GM18502 (cell line): ENCODE measurements around the gene NPY4R2.
"Not testable (repeated sequence)": the region's sequence is repeated elsewhere in the genome, so short reads cannot be mapped to it uniquely, and the experiment has no call there.

ENCODE experiments used
- ATAC-seq: cut with Tn5 transposase; IDR thresholded peaks from one replicate; pipeline ENCODE4 v1.9.1; 2021; ENCODE audit warnings: mild to moderate bottlenecking; ENCODE audit not compliant: unreplicated experiment, poor library complexity

Gene NPY4R2

DNA sequence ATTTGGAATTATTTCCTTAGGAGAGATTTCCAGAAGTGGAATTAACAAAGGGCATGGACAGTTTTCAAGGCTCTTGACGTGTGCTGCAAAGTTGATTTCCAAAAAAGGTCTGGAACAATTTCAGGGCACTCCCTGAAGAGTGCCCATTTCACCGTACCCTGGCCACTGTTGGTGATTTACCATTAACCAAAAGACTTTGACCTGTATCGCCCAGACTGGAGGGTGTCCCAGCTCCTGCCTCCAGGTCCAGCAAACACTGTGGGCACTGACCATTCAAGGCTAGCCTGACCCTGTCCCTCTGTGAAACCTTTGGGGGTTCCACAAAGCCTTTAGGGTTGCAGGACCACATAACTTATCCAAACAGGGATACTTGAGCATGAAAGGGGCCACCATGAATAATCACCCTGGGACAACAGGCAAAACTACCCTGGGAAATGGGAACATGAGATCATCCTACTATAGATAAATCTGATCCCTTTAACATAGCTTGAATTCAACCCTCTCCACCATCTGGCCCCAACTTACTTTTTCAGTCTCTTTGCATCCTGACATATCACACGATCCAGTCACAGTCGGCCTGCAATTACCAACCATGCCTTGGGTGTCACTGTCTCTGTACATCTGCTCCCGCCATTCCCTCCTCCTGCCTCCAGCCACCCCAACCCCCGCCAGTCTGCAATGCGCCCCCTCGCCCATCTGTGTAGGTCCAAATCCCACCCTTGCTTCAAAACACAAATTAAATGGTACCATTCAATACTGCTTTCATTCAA is 8.9 kb downstream of the NPY4R2 start:
- not testable (repeated sequence) for ATAC-seq

DNA sequence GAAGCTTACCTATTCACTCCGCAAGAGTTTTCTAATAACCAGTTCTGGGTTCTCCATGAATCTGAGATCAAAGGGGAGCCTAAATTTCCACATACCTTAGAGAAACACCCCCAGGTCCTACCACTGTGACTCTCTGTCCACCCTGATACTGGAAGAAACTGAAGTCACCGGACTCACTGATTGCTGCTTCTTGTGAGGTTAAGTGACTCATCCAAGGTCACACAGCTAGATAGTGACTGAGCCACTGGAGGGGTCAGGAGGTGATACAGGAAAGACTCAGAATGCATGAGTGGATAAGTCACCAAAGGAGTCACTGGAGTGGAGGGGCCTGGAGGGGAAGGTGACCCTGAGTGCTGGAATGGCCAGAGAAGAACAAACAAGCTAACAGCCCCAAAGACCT is 9.8 kb downstream of the NPY4R2 start:
- ATAC-seq, result not testable (repeated sequence)

DNA sequence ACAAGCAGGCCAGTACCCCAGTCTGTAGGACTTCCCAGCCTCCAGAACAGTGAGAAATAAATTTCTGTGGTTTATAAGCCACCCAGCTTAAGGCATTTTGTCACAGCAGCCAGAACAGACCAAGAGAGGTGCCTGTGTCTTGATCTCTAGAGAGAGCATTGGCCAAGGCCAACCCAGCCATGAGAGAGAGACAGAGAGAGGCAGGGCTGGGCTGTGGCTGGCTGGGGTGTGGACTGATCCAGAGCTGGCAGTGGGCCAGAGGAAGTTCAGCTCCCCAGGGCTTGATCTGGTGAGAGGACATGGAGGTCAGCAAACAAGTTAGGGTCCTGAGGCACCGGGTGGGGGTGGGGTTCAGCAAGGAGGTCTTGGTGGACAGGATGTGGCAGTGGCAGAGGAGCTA is 14.4 kb downstream of the NPY4R2 start:
- ATAC-seq, result not testable (repeated sequence)

DNA sequence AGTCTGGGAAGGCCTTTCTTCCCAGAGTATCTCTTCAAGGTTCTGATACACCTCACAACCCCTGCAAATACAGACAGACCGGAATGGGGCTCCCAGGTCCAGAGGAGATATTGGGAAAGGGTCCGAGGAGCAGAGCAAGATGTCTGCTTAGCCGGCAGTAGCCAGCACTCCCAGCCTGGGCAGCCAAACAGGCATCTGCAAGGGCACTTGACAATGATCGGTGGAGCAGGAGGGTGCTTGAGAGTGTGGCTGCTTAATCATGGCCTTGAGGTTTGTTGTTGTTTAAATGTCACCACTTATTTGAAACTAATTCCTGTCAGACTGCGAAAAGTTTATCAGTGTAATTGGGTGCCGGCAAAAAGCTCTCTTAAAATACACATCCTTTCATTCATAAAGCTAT is 15.0 kb downstream of the NPY4R2 start:
- ATAC-seq, result not testable (repeated sequence)

DNA sequence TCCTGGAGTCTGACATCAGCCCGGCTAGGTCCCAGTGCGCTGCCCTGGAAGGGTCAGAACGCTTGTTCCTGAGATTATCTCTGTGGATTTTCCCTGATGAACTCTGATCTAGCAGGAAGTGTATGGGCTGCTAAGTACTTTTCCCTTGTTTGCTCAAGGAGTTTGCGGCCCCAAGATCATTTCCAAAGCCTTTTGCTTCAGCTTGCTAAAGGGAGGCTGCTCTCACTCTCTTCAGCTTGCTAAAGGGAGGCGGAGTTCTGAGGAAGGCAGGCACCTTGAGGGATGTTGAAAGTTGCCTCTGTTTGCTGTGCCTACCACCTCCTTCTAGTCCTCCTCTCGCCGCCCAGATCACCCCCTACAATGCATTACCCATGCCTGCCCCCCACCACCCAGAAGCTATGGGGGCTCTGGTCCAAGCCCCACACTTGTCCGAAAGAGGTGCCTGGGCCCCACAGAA is 18.3 kb downstream of the NPY4R2 start:
- ATAC-seq, result not testable (repeated sequence)

DNA sequence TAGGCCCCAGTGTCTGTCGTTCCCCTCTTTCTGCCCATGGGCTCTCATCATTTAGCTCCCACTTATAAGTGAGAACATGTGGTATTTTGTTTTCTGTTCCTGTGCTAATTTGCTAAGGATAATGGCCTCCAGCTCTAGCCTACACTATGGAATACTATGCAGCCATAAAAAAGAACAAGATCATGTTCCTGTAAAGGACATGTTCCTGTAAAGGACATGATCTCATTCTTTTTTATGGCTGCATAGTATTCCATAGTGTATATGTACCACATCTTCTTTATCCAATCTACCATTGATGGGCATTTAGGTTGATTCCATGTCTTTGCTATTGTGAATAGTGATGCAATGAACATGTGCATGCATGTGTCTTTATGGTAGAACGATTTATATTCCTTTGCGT is 19.2 kb downstream of the NPY4R2 start:
- not testable (repeated sequence) for ATAC-seq

DNA sequence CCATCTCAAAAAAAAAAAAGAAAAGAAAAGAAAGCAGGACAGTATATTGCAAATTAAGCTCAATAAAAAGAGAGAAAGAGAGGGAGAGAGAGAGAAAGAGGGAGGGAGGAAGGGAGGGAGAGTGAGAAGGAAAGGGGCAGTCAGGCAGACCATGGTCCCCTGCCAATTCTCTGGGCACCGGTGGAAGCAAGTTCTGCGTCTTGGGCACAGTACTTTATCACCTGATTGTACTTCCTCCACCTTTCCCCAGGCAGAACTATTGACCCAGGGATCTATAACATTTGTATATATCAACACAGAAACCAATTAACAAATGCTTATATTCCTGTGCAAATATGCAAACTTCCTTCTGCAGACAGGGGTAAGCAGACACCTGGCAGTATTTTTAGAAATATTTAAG is 22.4 kb downstream of the NPY4R2 start:
- not testable (repeated sequence) for ATAC-seq

DNA sequence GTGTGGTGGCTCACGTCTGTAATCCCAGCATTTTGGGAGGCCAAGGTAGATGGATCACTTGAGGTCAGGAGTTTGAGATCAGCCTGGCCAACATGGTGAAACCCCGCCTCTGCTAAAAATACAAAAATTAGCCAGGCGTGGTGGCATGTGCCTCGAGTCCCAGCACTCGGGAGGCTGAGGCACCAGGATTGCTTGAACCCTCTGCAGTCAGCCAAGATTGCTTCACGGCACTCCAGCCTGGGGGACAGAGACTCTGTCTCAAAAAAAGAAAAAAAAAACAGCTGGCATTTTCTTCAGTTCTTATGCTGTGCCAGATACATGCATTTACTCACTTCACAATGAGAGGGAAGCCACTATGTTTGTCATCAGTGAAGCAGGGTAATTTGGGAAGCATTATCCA is 22.9 kb downstream of the NPY4R2 start:
- ATAC-seq, result not testable (repeated sequence)

DNA sequence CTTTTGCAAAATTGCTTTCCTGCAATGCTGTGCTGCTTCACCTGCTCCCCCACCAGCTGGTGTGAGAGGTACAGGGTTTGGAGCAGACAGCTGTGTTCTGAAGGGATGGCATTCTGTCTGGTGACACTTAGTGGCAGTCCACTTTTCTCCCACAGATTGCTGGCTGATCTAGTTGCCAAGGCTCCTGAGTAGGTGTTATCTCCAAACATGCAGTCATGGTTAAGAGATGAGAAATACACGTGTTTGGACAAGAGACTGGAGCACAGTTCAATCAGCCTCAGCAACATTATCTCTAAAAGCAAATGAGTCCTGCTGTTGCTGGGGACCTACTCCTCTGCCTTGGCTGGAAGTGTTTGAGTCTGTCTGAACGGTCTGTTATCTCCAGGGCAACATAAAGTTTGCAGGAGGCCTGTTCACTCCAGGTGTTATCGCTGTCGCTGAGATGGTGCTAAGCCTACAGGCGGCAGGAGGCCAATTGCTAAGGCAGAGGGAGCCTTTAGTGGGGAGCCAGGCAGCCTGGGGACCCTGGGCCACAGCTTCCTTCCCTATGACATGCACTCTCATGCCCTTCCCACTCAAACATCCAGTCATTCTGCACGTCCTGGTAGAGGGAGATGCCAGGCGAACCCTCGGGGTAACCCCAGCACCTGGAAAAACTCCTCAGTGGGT is 24.0 kb downstream of the NPY4R2 start:
- ATAC-seq, result not testable (repeated sequence)

DNA sequence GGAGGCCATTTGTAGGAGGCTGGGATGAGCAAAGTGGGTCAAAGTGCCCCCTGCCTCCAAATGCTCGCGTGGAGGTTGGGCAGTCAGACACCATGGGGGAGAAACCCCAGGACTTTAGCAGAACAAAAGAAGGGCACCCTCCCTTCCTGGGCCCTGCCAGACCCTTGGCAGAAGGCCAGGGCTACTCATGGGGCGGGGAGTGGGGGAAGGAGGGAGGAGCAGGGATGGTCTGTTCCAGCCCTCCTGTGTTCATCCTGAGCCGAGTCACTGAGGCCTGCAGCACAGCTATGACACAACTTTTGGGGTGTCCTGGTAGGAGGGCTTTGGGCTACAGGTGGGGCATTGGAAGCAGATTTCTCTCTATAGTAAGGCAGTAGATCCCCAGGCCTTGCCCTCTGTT is 24.9 kb downstream of the NPY4R2 start:
- not testable (repeated sequence) for ATAC-seq

DNA sequence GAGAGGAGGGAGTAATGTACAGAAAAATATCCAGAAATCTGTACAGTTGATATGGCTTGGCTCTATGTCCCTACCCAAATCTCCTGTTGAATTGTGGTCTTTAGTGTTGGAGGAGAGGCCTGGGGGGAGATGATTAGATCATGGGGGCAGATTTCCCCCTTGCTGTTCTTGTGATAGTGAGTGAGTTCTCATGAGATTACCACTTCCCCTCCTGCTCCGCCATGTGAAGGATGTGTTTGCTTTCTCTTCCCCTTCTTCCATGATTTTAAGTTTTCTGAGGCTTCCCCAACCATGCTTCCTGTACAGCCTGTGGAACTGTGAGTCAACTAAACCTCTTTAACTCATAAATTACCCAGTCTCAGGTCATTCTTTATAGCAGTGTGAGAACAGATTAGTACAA is 29.0 kb downstream of the NPY4R2 start:
- ATAC-seq, result not testable (repeated sequence)

DNA sequence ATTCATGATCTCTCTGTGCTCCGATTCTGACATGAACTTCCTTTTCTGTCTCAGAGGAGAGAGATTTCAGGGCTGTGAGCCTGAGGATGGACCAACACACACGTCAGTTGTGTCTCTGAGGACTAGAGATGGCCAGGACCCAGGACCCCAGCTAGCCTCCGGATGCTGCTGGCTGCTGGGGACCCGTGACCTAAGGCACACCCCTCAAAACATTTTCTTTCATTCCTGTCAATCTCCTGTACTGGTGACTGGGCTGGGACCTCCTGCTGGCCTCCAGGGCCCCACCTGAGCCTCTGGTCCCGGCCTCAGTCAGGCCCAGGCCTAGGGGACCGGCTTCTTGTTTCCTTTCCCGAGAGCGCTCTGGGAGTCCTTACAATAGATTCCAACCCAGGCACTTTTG is 38.7 kb downstream of the NPY4R2 start:
- ATAC-seq, result not testable (repeated sequence)

DNA sequence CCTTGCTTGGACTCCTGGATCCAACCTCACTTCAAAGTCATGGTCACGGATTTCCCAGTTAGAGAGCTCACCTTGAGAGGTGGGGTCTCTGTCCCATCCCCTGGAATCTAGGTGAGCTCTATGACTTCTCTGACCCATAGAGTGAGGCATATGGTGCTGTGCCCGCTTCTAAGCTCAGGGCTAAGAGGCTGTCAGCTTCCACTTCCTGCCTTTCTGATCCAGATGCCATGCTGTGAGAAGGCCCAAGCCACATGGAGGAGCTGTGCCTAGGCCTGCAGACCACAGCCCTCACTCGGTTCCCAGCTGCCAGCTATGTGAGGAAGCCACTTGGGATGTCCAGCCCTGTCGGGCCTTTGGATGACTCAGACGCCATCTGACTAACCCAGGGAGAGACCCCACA is 41.2 kb downstream of the NPY4R2 start:
- not testable (repeated sequence) for ATAC-seq

DNA sequence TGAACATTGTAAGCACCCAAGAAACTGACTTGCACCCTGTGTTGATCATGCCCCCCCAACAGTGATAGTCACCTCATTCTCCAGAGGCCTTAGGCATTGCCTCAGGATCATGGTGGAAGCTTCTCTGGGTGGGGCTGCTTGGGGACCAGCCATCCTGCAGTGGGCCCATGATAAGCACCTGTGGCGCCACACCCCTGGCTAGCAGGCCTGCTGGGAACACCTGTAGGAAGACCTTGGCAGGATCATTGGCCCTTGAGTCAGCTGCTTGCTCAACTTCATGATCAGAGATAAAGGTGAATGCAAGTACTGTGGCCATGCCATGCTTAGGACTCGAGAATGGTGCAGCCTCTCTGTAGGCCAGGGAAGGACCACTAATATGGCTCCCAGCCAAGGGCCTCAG is 42.2 kb downstream of the NPY4R2 start:
- ATAC-seq, result not testable (repeated sequence)

DNA sequence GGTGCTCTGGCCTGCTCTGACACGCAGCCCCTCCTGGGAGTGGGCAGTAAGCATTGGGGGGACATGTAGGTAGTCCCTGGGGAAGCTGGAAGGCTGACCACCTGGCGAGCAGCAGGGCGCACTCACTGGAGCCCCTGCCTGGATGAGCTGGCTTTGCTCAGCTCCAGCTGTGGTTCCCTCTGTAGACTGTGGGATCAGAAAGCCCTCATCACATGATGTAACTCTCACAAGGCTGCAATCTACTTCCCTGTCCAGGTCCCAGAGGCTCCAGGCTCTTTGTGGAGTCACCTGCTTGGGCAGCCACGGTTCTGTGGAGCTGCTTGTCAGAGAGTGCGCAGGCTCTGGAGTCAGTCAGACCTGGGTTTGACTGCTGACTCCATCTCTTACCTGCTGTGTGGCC is 44.3 kb downstream of the NPY4R2 start:
- not testable (repeated sequence) for ATAC-seq

DNA sequence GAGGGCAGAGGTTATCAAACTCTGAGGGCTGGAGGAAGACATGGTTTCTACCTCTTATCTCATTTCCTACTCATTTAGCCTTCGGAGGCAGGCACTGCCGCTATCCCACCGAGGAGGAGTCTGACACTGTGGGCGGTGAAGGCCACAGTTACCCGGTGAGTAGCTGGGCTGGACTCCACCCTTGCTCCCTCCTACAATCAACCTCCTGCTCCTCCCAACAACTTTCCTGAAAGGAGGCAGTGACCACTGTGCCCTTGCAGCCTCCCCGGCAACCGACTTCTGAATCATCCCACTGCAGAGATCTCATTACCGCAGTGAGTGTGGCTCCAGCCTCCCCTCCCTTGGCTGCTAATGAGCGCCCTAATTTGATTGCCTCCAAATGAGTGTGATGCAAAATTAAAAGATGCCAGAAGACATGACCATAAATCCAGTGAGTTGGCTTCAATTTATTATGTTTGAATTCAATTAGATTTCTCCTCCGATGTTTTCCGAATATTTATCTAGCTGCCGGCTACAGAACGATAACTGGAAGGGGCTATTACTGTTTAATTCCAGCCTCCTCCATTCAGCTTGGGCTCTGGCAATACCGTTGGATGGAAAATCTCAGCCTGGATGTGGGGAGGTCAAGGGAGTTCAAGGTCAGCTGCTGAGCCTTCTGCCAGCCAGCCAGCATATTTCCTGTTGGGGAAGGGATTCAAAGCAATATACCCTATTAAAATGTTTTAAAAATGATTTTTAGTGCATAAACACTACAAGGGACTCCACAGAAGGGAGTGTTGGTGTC is 46.0 kb downstream of the NPY4R2 start:
- ATAC-seq, result not testable (repeated sequence)

DNA sequence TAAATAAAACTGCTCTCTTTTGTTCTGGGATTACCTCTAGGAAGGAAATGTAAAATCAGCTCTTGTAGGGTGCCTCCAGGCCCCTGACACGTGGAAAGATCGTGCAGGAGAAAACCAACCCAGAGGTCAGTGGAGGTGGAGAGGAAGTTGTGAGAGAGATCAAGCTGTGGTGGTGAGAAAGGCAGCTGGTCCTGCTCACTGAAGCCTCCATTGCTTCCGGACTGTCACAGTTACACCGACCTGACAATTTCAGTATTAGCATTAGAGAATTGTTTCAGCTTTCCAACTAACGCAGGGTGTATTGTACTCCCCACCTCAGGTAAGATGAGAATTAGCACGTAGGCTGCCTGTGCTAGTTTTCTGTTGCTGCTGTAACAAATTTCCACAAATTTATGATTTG is 50.5 kb downstream of the NPY4R2 start:
- peak; percentile 87 for ATAC-seq

DNA sequence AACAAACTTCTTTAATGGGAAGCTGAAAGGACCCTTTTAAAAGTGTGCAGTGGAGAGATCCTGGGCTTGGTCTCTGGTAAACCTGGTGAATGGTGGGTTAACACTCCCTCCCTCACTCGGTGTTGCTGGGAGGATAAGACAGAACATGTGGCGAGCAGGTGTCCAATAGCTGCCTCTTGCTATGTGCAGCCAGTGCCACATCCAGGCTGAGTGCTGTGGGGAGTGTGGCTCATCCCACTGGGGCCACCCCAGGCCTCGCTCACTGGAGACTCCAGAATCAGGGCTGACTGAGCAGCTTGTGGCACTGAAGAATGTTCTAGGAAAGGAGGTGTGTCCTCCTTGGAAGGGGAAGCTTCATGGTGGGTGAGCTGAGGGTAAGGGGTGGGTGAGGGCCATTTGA is 51.6 kb downstream of the NPY4R2 start:
- not testable (repeated sequence) for ATAC-seq

DNA sequence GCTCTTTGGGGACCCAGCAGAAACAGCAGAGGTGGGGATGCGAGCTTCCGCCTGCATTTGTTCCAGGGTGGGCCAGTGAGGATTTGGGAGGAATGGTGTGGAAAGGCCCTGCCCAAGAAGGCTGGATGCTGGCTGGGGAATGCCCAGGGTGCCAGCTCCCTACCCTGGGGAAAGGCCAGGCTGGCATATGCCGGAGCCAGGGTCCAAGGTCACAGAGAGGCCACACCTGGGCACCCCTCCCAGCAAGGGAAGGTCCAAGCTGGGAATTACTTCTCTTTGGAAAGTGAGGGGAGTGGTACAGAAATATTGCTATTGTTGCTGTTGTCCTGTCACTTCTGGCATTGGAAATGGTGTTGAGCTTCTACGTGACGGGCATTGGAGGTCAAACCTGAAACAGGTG is 53.1 kb downstream of the NPY4R2 start:
- not testable (repeated sequence) for ATAC-seq

DNA sequence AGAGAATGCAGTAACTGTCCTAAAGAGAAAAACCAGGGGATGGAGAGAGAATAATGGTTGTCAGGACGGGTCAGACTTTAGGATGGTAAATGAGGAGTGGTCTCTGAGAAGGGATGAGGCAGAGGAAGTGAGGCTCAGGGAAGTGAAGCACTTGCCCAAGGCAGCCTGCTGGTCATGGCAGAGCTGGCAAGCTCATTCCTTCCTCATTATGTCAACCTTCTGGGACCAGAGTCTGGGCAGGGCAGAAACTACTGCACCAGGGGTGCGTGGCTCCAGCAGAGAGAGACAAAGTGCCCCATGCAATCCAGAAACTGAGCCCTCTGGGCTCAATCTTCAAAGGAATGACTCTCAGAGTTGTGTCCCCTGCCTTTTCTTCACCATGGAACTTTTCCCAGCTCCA is 53.6 kb downstream of the NPY4R2 start:
- not testable (repeated sequence) for ATAC-seq
